ENCODE data around the gene ZNF488.
A peak's percentile ranks its signal among the peaks of the same experiment; 100 is the strongest.

Gene ZNF488

DNA sequence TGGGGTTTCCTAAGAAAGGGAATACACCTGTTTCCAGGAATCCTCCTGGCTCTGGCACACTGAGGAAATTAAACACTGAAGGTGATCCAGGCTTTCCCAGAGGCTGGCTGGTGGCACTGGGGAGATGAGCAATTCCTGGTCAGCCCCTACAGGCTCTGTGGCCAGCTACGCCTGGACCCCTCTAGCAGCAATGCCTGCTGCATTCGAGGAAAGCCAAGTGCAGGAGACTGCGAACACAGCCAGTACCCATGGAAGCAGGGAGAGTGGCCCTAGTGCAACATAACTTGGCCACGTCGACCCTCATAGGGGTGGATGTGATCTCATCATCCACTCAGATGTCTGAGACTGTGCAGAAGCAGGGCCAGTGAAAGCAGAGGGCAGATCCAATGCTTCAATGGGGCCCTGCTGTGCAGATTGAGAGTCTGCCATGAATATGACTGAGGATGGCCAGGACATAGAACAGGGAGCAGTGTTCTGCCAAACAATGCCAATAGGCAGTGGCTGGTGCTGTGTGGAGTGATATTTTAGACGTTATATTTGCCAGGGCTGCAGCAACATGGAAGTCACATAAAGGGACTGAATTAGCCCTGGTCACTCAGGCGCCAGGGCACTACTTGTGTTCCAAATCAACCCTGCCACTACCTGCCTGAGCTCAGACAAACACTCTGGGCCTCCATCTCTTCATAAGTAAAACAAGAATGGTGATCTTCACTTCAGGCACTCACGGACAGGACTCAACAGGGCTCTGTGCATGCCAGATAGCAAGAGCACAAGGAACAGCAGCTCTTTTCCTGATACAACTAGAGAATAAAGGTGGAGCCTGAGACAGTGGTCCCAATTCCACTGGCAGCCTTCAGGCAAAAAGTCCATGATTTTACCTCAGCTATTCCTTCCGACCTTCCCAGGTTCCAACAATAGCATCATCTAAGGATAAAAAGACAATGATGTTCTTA, 2.4 kb downstream of the ZNF488 start:
- no peak for DNase-seq

DNA sequence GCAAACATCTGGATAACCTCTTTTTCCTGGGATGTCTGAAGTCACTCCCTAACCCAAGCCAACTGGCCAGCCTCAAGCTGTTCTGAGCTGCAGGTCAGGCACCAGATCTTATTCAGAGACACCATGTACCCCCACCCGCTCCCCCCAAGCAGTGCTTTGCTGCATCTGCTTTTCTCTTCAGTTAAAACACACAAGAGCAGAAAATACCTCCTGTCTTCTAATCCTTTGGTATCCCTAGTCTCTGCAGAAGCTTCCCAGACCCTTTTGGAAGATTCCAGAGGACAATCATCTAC, 3.0 kb downstream of the ZNF488 start:
- DNase-seq = no peak

DNA sequence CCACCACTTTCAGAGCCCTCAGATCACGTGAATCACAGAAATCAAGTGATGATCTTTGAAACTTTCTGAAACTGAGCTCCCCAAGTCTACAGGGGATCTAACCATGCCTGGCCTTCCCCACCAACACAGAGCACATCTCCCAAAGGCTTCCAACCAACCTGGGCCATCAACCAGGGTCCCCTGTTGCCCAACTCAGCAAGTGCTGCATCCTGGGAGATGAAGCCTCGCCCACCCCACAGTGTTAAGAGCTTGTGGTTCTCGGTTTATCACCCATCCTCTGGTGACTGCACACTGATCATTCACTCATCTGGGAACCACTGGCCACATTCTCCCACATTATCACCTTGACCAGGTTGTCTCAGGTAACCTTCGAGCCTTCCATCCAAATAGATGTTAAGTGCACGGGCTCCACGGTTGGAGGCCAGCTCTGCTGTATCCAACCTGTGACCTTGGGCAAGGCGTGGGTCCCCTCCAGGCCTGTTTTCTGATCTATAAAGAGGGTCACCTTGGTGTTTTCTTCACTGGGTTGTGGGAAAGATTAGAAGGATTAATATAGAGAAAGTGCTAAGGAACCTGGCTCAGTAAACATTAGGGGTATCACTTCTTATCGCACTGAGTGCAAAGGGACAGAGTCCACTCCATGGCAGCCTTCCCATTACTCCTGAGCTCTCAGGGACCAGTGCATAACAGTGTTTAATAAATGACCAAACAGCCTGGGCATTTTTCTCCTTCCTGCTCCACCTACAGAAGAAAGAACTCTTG, 3.6 kb downstream of the ZNF488 start:
- no peak for DNase-seq

DNA sequence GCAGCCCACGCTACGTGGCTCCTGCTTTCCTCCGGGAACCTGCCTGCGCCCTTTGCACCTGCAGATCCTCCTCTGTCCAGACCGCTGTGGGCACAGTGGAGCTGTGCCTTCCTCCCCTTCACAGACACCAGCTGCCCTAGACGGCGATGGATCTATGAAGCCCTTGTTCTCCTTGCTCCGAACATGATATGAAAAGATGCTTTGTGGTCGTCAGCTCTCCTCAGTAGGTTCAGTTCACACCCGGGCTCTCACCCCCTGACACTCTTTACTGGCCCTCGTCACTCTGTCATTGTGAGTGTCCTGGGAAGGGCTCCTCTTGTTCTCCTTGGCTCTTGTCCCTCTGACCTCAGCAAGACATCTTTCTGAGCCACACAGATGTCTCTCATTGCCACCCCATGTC, 4.2 kb downstream of the ZNF488 start:
- DNase-seq = no peak

DNA sequence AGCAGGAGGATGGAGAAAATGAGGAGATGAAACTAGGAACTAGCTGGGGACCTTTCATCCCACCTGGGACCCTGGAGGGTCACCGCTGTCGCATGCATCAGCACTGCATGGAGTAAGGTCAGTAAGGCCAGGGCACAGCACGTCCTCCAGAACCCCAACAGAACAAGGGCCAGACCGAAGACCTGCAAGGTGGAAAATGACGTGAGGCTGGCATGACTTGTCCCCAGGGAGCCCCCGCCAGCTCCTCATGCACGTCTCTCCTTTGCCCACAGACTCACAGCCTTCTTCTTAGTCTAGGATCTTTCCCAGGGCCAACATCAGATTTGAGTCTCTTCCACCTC, 4.7 kb downstream of the ZNF488 start:
- no peak for DNase-seq

DNA sequence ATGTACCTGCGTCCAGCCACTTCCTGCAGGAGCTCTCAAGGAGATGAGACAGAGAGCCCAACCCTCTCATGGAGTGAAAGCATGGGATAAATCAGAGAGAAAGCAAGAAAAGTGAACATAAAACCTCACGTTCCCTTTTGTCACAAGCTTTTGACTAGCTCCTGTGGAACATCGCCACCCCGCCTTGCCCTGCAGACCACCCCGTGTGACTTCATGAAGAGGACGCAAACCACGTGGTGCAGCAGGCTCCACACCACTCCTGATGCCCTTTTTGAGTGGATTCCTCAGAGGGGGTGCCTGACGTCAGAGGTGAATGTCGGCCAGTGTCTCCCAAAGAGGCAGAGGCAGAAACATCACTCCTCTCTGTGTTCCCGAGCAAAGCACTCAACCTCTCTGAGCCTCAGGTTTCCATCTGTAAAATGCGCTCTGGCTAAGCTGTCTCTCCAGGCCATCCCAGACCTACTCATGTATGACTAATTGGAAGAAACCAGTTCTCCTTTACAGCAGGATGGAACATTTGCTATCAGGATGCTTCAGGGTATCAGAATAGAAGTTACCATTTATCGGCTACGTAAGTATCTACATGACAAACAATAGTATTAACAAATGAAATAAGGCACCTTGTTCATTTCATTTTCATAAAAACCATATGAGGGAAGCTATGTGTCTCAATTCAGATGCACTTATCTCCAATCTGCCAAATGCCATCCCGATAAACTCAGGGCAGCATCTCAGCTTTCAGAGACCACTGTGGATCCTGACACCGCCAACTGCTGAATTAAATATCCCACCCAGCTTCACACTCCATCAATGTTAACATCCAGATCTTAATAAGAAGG, 5.3 kb downstream of the ZNF488 start:
- no peak for DNase-seq

DNA sequence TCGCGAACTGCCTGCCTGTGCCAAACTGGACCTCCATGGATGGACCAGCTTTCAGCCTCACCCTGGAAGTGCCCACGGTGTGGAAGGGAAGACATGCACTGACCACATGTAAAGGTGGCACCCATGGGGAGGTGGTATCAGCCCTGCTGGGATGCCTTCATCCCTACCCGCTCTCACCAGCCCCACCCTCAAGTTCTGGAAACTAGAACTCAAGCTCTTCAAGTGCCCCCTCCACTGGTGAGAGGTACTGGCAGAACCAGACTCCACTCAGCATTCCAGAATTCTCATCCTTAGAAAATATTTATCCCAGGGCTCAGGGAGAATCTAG, 5.9 kb downstream of the ZNF488 start:
- no peak for DNase-seq

DNA sequence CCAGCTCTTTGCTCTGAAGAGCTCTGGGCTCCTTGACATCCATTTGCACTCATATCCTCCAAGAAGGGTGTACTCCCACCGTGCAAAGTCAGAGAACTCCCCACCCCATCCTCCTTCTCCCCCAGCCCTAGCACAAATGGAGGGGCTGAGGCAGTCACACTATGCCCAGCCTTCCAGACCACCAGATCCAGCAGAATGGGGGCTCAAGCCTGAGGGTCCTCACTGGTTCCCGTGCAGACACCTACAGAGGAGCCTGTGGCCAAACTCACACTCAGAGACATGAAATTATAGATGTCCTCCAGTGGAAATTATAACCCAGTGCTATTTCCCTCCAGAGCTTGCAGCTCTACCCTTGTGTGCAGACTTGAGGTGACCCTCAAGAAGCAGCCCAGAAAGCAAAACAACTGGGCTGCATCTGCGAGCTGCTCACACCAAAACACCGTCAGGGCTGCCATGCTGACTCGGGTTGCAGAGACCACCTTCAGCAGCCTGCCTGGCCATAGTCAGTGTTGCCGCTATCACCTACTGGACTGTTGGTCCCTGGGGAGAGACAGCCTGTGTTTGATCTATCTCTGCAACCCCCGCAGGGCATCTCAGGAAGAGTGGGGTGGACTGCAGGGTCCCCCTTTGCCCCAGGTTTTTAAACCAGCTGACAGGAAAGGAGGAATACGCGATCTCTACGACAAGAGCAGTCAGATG, 7.4 kb downstream of the ZNF488 start:
- no peak for DNase-seq

DNA sequence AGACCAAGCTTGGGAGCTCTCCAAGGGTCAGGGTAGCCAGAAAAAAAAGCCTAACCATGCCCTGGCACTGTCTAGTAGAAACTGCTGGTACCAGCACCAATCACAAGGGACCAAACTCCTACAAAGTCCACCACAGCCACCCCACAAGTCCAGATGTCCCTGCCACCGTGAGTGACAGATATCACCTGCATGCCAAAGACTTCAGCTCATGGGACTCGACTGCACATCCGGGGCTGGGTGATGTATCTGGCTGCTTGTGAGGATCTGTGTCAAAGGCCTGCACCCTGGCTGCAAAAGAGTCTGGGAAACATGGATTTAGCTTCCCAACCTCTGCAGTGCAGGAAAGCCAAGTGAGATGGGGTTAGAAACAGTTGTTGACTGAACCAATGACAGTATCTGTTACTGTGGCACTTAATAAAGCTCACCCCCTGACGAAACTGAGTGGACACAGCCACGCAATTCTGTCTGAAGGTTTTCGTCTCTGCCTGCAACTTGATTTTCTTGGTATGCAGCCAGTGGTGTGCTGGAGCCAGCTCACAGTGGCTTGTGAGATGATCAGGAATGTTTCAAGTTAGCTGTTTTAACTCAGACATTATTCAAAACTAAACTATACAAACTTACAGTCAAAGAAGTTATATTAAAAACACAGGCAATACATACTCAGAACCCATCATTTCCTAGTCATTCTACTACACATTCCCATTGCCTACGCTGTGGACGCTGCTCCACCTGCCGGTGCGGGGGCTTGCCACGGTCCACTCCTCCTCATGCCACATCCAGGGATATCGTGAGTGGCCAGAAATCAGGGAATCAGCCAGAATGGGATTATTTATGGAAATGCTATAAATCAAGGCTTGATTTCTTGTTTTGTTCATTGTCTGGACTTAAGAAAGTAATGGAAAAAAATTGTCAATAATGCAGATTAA, 9.2 kb downstream of the ZNF488 start:
- DNase-seq = peak; percentile 57

DNA sequence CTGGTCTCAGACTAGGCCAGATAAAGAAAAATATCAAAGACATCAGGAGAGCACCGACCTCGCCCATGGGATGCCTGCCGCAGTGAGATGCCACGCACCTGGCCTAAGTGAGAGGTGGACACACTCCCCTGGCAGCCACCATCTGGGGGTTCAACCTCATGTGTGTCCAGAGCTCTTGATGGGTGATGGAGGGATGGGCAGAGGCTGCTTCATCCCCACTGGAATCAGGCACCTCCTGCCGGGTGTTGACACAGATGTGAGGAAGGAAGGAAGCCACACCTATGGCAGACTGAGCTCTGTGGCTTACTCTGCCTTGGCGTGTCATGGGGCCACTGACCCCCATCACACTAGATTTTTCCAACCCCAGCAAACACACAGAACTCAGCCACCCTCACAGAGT, 11.4 kb downstream of the ZNF488 start:
- no peak for DNase-seq

DNA sequence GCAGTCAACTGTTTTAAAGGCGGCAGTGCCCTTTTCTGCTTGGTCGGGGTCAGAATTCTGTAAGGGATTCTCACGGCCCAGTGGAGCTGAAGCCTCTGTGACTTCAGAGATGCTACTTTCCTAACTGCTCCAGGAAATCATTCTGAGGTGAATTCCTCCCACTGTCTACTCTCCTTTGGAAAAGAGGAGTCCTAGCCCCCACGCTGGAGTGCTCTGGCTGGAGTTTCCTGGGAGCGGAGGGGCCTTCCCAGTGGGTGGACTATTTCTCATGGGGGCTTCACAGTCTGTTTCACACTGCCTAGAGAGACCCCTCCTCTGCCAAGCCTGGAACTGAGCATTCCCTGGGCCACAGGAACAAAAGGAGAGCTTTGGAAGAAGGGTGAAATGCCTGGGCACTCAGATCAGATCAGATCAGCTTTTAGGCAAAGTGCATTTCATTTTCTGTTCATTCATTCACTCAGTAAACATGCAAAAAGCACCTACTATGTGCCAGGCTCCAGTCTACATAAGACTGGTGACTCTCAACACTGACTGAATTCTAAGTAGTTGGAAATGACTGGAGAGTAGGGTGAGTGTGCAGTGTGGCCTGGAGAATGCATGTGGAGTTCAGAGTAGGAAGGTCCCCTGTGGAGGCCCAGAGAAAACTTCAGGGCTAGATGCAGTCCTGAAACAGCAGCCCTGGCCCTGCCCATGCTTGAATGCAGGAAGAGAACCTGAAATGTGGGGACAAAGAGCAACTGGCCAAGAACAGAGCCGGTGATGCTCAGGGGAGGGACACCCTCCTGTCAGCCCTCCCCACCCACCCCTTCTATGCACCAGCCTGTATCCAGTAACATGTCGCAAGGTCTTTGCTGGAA, 12.2 kb downstream of the ZNF488 start:
- DNase-seq = no peak

DNA sequence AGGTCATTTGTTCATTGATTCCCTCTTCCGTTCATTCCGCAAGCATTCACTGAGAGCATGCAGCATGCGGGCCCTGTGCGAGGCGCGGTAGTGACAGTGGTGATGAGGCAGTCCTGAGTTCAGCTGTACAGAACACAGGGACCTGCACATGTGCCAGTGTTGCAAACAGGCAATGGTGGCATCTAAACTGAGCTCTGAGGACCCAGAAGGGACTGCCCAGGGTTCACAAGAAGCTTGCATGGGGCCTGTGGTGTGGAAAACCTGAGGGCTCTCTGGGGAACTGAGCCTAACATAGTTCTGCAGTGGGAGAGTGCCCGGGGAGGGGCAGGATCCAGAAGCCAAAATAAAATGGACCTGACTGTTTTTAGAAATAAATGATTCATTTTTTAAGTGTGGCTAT, 13.2 kb downstream of the ZNF488 start:
- DNase-seq = no peak

DNA sequence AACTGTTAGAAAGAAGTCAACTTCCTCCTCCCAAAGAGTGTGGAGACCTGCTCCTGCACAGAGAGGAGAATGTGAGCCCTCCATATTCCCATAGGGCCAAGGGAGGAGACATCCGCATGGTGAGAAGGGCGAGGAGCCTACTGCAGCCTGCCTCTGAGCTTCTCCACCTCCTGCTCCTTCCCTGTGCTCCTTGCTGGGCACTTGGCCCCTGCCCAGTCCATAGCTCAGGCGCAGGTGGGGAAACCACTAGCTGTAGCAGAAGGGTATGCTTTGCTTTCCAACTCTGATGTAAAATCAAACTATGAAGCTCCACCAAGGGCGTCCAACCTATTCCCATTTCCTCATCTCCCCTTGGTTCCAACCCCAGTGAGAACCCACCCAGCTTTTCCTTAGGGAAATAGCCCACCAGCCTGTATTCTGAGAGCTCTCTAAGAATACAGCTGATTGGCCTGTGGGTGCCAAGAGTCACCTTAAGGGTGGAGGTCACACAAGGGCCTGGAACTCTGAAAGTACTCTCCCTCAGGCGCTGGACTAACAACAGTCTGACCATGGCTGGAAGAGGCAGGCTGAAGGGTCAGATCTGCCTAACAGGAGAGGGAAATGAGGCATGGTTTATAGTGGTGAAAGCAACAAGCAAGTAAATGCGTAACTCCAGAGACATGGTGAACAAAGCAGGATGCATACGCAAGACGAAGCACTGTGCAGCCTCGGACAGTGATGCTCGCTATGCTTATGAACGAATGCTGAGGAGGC, 13.9 kb downstream of the ZNF488 start:
- DNase-seq = no peak

DNA sequence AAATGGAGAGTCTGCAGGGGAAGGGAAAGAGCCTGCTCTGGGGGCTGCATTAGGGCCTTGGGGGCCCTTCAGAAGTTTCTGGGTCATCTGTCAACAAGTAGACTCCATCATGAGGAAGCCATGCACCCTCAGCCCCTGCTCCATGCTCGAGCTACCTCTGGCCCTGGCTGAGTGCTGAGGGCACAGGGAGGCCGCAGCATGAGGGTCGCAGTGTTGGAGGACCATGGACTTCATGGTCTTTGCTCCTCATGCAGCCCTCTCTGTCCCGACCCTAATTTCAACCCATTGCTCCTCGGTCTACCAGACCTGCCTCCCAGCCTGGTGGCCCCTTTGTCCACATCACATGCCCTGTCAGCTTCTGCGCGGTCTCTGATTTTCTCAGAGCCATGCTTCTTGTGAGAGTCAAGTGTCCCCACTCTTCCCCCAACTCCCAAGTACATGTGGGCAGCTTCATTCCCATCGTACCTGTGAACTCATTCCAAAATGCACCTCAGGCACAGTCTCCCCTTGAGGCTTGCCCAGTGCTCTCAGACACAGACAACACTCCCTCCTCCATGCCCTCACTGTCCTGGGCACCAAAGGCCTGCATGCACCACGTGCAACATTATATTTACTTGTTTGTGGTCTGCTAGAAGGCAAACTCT, 14.7 kb downstream of the ZNF488 start:
- DNase-seq = no peak

DNA sequence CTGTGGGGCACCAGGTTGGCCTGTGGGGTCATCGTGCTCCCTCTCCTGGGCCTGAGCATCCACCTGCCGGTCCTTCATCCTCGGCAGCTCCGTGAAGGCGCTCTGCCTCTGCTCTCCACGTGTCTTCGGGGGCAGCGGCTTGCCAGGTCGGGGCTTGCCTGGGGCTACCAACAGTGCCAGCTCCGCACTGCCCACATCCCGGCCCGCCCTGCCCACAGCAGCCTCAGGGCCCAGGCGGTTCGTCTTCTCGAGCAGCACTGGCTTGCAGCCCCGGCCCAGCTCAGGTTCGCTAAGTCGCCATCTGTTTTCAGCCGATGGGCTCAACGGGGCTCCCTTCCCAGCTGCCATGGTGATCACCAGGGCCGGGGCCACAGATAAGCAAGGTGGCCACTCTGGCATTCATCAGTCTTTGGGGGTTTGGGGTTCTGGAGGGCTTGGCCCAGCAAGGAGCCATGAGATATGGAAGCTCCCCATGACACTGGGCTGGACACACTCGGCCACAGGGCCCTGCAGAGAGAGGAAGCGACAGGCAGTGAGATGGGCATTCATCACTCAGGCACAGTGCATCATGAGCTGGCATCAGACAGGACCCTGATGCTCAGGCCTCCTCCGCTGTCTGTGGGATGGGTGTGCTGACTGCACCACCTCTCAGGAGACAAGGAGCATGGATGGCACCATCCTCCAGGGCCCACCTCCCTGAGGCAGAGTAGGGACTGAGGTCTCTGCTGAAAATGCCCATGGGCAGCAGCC, 15.5 kb downstream of the ZNF488 start:
- DNase-seq = no peak

DNA sequence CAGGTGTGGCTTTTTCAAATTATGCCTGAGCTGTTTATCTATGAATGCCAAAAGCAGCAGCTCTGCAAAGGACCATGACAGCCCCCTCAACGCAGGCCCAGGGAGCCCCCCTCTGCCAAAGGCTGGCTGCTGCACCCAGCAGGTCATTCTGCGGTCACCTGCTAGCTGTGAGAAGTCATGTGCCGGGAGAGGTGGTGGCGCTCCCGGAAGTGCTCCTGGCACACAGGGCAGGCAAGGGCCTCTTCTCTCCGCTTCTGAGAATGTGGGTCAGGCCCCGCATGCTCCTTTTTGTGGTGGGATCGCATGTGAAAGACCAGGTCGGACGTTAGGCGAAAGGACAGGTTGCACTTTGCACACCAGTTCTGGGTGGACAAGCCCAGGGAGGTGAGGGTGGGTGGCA, 16.4 kb downstream of the ZNF488 start:
- no peak for DNase-seq

DNA sequence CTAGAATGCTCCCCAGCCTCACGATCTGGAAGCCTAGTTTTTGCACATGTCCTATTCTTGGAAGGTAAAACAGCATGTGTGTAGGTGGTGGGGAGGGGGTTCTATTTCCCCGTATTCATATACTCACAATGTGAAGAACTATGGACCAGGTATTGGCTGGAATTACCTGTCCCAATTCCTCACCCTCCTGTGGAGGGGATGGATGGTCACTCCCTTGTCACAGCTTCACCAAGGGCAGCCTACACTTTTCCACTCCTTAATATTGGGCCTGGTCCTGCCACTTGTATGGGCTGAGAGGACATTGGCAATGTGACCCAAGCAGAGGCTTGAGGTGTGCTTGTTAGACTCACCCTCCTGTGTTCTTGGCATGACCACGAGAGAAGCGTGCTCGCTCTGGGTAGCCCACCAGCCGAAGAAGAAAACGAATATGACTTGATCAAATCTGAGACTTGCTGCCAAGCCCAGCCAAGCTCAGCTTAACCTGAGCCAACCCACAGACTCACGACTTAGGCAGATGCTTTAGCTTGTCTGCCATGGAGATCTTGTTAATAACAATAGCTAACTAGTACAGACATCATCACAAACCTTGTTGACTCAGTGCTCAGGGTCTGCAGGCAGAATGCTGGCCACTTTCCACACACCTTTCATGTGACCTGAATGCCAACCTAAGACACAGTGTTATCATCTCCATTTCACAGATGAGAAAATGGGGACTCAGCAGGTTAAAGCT, 17.2 kb downstream of the ZNF488 start:
- DNase-seq = no peak

DNA sequence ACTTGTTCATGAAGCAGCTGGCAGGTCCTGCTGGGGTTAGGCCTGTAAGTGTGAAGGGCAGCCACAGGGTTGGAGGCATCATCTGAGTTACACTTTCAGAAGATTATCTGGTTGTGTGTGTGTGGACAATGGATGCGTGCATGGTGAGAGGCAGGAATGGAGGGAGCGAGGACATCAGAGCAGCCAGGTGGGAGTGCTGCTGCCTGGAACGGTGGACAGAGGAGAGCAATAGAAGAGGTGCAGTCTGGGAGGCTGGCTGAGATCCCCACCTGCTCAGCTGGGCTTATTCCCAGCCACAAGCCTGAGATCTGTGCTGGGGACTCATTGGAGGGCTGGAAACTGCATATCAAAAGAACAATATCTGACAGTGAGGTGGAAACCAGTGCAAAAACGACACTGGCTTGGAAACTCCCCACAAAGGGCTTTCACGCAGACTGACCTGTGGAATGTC, 17.9 kb downstream of the ZNF488 start:
- no peak for DNase-seq
